HEK293 (cell line): ENCODE data around the gene LEP.

Experiments used
- GFI1B ChIP-seq: fragments of 450-650 bp; formaldehyde crosslinking; IDR thresholded peaks from 2 replicates; pipeline ENCODE4 v1.5.1; 2016; ENCODE audit warnings: missing biosample characterization, missing genetic modification characterization
- MEIS1 ChIP-seq: sonication (generic); formaldehyde crosslinking; IDR thresholded peaks from 2 replicates; pipeline ENCODE4 v1.8.1; 2022; ENCODE audit warnings: missing genetic modification reagents, mild to moderate bottlenecking, borderline replicate concordance
- RBAK ChIP-seq: fragments of 450-650 bp; formaldehyde crosslinking; IDR thresholded peaks from 2 replicates; pipeline ENCODE4 v1.5.1; 2016; ENCODE audit warnings: missing biosample characterization, missing genetic modification characterization
- ZBTB21 ChIP-seq: fragments of 450-650 bp; formaldehyde crosslinking; IDR thresholded peaks from 2 replicates; pipeline ENCODE4 v1.5.1; 2017; ENCODE audit warnings: missing biosample characterization, missing genetic modification characterization
- ZNF560 ChIP-seq: fragments of 450-650 bp; formaldehyde crosslinking; IDR thresholded peaks from 2 replicates; pipeline ENCODE4 v1.5.1; 2017; ENCODE audit warnings: missing biosample characterization, missing genetic modification characterization, borderline replicate concordance
- ZNF624 ChIP-seq: fragments of 450-650 bp; formaldehyde crosslinking; IDR thresholded peaks from 2 replicates; pipeline ENCODE4 v1.5.1; 2017; ENCODE audit warnings: missing biosample characterization, missing genetic modification characterization
- TF ChIP-seq, protein P1 (sequence below): fragments of 450-650 bp; formaldehyde crosslinking; IDR thresholded peaks from 2 replicates; pipeline ENCODE4 v1.5.1; 2016; ENCODE audit warnings: missing biosample characterization, missing genetic modification characterization
- TF ChIP-seq, protein P2 (sequence below): fragments of 450-650 bp; formaldehyde crosslinking; IDR thresholded peaks from 2 replicates; pipeline ENCODE4 v1.5.1; 2016; ENCODE audit warnings: missing biosample characterization, missing genetic modification characterization, low read depth
- TF ChIP-seq, protein P3 (sequence below): fragments of 450-650 bp; formaldehyde crosslinking; IDR thresholded peaks from 2 replicates; pipeline ENCODE4 v1.5.1; 2016; ENCODE audit warnings: missing biosample characterization, missing genetic modification characterization, borderline replicate concordance

- TF ChIP-seq RBAK (tag by site-specific recombination) (no peak), ZNF624 (tag by site-specific recombination) (no peak), ZBTB21 (no peak), MEIS1 (CRISPR knock-in tag) (no peak), ZNF560 (no peak), GFI1B (no peak)
- TF ChIP-seq, protein P1, sequence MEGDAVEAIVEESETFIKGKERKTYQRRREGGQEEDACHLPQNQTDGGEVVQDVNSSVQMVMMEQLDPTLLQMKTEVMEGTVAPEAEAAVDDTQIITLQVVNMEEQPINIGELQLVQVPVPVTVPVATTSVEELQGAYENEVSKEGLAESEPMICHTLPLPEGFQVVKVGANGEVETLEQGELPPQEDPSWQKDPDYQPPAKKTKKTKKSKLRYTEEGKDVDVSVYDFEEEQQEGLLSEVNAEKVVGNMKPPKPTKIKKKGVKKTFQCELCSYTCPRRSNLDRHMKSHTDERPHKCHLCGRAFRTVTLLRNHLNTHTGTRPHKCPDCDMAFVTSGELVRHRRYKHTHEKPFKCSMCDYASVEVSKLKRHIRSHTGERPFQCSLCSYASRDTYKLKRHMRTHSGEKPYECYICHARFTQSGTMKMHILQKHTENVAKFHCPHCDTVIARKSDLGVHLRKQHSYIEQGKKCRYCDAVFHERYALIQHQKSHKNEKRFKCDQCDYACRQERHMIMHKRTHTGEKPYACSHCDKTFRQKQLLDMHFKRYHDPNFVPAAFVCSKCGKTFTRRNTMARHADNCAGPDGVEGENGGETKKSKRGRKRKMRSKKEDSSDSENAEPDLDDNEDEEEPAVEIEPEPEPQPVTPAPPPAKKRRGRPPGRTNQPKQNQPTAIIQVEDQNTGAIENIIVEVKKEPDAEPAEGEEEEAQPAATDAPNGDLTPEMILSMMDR (tag by site-specific recombination) = no peak
- TF ChIP-seq, protein P2, sequence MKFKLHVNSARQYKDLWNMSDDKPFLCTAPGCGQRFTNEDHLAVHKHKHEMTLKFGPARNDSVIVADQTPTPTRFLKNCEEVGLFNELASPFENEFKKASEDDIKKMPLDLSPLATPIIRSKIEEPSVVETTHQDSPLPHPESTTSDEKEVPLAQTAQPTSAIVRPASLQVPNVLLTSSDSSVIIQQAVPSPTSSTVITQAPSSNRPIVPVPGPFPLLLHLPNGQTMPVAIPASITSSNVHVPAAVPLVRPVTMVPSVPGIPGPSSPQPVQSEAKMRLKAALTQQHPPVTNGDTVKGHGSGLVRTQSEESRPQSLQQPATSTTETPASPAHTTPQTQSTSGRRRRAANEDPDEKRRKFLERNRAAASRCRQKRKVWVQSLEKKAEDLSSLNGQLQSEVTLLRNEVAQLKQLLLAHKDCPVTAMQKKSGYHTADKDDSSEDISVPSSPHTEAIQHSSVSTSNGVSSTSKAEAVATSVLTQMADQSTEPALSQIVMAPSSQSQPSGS (tag by site-specific recombination) = 0 out of 2 replicates have a peak, but pooled peaks have one; percentile 16
- TF ChIP-seq, protein P3, sequence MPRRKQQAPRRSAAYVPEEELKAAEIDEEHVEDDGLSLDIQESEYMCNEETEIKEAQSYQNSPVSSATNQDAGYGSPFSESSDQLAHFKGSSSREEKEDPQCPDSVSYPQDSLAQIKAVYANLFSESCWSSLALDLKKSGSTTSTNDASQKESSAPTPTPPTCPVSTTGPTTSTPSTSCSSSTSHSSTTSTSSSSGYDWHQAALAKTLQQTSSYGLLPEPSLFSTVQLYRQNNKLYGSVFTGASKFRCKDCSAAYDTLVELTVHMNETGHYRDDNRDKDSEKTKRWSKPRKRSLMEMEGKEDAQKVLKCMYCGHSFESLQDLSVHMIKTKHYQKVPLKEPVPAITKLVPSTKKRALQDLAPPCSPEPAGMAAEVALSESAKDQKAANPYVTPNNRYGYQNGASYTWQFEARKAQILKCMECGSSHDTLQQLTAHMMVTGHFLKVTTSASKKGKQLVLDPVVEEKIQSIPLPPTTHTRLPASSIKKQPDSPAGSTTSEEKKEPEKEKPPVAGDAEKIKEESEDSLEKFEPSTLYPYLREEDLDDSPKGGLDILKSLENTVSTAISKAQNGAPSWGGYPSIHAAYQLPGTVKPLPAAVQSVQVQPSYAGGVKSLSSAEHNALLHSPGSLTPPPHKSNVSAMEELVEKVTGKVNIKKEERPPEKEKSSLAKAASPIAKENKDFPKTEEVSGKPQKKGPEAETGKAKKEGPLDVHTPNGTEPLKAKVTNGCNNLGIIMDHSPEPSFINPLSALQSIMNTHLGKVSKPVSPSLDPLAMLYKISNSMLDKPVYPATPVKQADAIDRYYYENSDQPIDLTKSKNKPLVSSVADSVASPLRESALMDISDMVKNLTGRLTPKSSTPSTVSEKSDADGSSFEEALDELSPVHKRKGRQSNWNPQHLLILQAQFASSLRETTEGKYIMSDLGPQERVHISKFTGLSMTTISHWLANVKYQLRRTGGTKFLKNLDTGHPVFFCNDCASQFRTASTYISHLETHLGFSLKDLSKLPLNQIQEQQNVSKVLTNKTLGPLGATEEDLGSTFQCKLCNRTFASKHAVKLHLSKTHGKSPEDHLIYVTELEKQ (tag by site-specific recombination) = no peak
Observed at GRCh38 chr7:128217030-128217805, 23.9 kb upstream of the LEP start.
